ES-I3 (cell line): ENCODE results near the gene R3HDM2.

ENCODE experiments used
- H3K36me3 ChIP-seq: 2 replicates; pipeline ENCODE4 v1.6.1; 2013; ENCODE audit warnings: mild to moderate bottlenecking, low read length, control low read depth, moderate library complexity; ENCODE audit not compliant: insufficient read depth
- H3K4me1 ChIP-seq: 2 replicates; pipeline ENCODE4 v1.6.1; 2013; ENCODE audit warnings: mild to moderate bottlenecking, control low read depth, low read length; ENCODE audit not compliant: insufficient read depth
- H3K9ac ChIP-seq: 2 replicates; pipeline ENCODE4 v1.6.1; 2013; ENCODE audit warnings: low read depth, mild to moderate bottlenecking, low read length, moderate library complexity
- H3K9me3 ChIP-seq: 2 replicates; pipeline ENCODE4 v1.6.1; 2013; ENCODE audit warnings: mild to moderate bottlenecking, low read length, moderate library complexity; ENCODE audit not compliant: control insufficient read depth, insufficient read depth

Gene R3HDM2

DNA sequence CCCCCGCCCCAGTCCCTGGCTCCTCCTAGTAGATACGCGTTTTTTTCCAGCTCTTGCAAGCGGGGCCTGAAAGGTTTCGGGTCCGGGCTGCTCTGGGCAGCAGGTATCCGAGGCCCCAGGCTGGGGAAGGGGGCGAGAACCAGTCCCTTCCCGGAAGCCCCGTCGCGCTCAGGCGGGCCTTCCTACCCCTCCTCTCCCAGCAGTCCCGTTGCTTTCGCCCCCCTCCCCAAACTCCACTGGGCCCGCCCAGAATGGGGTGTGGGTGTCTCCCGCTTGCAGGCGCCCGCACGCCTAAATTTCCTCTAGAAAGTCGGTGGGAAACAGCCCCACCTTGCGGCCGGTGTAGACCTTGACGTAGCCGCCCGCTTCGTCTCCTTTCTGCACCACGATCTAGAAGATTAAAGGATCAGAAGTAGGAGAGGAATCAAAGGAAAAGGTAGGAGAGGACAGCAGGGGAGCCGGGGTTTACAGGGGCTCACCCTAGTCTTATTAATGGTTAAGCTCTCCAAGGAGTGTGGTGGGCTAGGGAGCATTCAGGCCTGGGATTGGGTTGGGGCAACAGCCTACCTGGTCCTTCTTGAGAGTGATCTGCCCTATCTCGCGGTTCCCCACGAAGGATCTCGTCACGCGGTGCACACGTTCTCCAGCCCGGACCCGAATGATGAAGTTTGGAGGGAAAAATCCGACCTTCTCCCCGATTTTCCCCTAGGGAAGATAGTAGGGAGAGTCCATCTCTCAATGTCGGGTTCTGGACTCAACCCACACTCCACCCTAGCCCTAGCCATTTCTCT lies 187.1 kb downstream of the R3HDM2 start:
- peaks cover 25% of the 10 kb centered on the region; the same call in 1 of the 2 replicates for H3K4me1 ChIP-seq
- no peaks in the 10 kb centered on the region for H3K9me3 ChIP-seq
- peak overlapping the region; percentile 62; the same call in 1 of the 2 replicates for H3K9ac ChIP-seq
- H3K36me3 ChIP-seq = no peaks in the 10 kb centered on the region

DNA sequence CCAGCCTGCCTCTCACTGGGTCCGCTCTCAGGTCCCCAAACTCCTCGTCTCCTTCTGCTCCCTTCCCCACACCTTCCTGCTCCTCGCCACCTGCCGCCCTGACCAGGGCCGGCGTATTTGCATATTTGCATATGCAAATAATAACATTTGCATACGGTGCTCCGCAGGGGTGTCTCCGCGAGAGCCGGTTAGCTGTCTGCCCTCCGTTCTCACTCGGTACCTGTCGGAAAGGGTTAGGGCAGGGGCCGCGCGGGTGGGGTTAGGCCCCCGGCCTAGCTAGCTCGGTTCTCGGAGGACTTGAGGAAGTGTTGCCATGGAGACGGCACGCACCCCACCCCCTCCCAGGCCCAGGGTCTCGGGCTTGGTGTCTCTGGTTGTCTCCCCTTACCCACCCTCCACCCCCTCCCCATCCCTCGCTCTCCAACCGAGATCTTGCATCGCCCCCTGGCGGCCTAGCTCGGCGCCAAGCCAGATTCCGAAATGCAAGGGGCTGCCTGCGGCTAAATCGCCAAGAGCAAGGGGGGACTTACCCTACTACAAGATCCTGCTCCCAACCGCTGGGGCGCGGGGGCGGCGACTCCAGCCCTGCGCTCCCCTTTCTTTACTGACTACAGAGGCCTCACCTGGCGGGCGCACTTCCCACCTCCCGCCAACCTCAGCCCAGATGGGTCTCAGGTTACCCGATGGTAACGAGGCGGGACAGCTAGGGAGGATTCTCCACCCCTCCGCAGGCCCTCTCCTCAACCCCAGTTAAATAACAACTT lies 188.0 kb downstream of the R3HDM2 start:
- H3K9ac ChIP-seq = peak overlapping the region; percentile 62; the same call in 1 of the 2 replicates

DNA sequence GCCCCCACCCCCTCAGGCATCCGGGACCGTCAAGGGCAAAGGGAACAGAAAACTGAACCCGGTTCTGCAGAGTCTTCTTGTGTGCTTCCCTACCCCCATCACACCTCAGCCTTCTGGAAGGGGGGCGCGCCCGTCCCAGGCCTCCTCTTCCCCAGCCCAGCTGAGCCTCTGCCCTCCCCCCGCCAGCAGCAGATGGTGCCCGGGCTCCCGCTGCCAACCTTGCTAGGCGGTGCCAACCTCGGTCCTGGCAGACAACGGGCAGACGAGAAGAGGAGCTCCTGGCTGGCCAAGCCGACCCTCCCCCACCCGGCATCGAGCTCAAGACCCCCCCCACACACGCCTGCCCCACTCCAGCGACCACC lies 188.5 kb downstream of the R3HDM2 start:
- no peak overlapping the region for H3K9ac ChIP-seq
- no peaks in the 10 kb centered on the region for H3K36me3 ChIP-seq
- no peaks in the 10 kb centered on the region for H3K9me3 ChIP-seq
- peaks cover 30% of the 10 kb centered on the region for H3K4me1 ChIP-seq

More for the DNA sequence above, 188.0 kb downstream of the R3HDM2 start:
- no peaks in the 10 kb centered on the region for H3K9me3 ChIP-seq
- H3K36me3 ChIP-seq = no peaks in the 10 kb centered on the region
- H3K4me1 ChIP-seq = peaks cover 25% of the 10 kb centered on the region; the same call in 1 of the 2 replicates

DNA sequence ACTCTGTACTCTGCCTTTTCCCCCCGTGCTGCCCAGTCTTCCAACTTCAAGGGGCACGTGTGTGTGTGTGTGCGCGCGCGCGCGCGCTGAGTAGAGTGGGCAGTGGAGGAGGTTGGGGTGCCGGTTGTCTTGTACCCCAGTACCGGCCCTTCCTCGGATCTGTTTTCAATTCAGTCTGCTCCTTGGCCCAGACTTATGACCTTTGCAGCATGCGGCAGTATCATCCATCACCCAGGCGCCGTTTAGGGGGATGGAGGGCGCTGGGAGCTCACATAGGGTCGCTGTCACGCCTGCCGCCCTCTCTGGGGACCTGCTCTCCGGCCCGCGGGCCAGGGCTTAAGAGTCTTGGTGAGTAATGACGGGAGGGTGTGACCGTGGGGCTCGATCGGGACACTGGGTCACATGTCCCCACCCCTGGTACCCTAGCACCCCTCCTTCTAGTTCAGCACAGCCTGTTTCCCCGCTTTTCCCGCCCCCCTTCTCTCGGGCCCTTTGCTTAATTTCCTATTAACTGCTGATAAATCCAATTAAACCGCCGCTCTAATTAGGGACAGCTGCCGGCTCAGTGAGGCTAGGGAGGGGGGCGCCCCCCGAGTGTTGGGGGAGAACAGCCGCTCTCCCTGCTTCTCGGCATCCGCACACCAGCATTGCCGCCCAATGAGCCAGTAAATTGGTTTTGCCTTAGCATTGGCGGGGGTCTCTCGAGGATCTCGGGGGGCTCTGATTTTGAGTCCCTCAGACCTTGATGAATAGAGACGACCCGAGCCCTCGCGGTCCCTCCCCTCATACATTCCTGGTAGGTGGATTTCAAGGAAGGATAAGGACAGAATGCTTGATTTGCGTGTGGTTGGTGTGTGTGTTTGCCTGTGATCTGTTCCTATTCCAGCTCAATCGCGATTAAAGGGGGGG lies 189.2 kb downstream of the R3HDM2 start:
- Histone ChIP-seq H3K9me3 (no peaks in the 10 kb centered on the region), H3K4me1 (peaks cover 30% of the 10 kb centered on the region), H3K36me3 (no peaks in the 10 kb centered on the region), H3K9ac (no peak overlapping the region)

DNA sequence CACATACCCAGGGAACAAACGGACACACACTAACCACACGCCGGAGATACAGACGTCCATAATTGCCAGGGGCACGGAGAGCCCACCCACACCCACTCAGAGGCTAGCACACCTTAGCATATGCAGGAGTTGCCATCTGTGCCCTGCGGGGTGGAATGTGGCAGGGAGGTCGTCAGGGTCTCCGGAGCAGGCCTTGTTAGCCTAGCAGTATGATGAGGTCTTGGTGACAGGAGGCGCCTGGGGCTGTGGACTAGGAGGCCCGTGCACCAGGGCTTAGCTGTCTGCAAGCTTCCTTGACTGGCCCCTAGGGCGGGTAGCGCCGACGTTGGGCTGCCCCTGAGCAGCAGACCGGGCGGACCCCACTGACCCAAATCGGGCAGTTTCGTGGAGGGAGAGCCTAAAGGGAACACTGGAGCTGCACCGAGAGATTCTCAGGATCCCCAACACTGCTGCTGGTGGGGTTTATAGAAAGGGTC lies 189.9 kb downstream of the R3HDM2 start:
- Histone ChIP-seq H3K9me3 (no peaks in the 10 kb centered on the region), H3K36me3 (no peaks in the 10 kb centered on the region), H3K9ac (peak overlapping the region; percentile 51; the same call in 1 of the 2 replicates), H3K4me1 (peaks cover 29% of the 10 kb centered on the region)

DNA sequence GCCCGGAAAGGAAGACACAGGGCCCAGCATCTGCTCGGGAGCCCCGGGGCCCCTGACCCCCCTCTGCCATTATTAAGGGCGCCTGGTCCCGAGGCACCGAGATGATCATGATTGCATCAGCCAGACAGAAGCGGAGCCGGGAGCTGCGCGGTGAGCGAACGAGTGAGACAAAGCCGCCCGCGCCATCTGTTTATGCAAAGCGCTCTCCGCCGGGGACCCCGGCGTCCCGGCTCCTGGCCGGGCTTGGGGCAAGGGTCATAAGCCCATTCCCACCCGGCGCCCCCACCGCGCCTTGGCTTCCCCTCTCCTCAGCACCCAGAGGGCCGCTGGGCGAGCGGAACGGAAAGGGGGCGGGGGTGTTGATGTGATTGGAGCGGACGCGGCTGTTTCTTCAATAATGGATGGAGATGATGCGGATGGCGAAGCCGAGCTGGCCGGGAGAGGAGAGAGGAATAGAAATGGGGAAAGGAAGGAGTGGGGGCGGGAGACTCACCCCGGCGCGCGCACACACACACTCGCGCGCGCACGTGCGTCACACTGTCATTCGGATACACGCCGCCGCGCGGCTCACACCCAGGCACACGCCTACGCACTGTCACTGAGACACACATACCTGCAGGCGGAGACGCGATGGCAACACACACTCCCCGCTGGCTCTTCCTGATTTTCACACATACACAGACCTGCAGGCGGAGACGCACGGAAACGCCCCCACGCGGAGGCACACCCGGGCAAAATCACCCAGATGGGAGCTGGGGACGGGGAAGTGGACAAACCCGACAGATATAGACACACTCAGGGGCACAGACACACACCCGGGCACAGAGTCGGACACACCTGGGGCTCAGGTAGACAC lies 190.5 kb downstream of the R3HDM2 start:
- Histone ChIP-seq H3K9ac (peak overlapping the region; percentile 51), H3K36me3 (no peaks in the 10 kb centered on the region), H3K9me3 (no peaks in the 10 kb centered on the region), H3K4me1 (peaks cover 29% of the 10 kb centered on the region)

DNA sequence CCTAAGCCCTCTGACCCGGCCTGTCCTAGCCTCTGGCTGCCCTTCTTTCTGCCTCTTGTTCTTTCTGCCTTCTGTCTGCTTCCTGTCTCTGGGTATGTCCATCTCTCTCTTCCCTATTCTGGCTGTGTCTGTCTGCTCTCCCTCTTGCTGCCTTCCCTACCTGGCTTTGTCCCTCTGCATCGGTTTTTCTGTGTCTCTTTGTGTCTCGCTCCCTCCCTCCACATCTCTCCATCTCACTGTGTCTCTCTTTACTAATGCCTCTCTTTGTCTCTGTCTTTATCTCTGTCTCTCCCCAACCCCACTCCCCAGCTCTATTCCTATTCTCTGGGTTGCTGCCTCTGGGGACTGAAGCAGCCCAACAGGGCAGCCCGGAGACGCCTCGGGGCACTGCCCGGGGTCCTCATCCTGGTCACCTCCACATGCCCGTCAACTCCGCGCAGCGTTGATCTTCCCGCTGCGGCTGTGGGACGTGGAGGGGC lies 191.2 kb downstream of the R3HDM2 start:
- H3K36me3 ChIP-seq = no peaks in the 10 kb centered on the region
- H3K9ac ChIP-seq = peak overlapping the region; percentile 51
- H3K9me3 ChIP-seq = no peaks in the 10 kb centered on the region
- peaks cover 24% of the 10 kb centered on the region for H3K4me1 ChIP-seq

DNA sequence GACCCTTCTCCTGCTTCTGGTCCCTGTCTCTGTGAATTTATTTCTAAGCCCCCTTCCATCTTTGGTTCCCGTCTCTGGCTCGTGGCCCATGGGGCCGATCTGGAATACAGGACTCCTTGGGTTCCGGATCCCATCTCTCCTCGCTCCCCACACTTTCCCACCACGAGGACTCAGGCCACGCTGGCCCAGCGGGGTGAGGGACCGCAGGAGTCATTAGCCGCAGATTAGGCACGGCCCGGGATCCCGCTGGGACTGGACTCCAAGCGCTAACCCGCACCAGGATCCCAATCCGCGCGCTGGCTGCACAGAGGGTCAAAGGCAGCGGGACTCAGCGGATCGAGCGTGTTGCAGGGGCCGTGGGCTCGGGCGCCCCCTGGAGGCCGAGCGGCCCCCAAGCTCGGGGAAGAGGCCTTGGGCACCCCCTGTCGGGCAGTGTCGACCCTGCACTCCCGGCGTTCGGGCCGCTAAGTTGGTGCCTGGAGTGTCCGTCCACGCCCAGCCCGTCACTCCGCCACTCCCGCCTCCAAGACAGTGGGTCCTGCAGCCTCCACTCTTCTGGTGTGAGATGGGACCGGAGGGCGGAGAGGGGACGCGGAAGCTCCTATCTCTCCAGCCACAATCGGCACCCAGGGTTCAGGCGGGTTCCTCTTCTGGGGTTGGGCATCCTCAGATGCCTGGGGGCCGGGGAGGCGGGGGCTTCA lies 191.8 kb downstream of the R3HDM2 start:
- H3K36me3 ChIP-seq = 0 out of 2 replicates have a peak, but pooled peaks cover 1% of the 10 kb centered on the region
- peak overlapping the region; percentile 51 for H3K9ac ChIP-seq

DNA sequence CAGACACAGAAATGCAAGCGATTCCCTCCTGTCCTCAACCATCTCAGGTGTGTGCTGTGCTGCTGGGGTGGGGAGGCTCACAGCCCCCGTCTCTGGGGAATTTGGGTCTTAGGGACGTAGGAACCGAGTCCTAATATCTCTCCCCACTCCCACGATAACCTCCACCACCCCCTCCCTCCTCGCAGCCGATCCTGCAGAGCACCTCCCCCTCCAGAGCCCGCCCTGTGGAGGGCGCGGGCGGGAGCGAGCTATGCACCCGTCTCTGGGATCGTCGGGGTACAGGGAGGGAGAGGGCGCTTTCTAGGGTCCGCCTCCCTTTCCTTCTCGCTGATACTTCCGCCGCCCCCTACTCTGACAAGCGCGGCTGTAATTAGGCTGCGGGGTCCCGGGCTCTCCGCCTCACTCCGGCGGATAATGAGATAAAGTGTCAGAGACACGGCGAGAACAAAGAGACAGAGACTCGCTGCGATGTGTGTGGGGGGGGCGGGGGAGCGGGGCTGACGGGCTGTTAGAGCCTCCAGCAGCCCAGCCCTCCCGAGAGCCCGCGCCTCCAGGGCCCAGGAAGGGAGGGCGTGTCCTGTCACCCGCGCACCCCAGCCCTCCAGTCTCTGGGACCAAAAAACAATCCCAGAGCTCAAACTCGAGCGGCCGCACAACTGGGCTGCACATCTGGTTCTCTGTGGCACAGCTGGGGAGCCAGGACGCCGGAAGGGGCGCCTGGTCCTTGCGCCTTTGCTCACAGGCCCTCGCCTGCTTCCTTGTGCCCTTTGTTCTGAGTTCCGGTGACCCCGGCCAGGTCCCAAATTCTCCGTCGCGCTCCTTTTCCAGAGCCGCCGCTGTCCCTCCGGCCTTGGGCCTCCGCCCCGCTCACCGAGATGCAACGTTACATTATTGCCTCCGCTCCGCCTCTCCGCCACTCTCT lies 192.7 kb downstream of the R3HDM2 start:
- 0 out of 2 replicates have a peak, but pooled peaks cover 6% of the 10 kb centered on the region for H3K36me3 ChIP-seq
- peaks cover 23% of the 10 kb centered on the region for H3K4me1 ChIP-seq
- H3K9ac ChIP-seq = peak overlapping the region; percentile 51
- no peaks in the 10 kb centered on the region for H3K9me3 ChIP-seq

More for the DNA sequence above, 191.8 kb downstream of the R3HDM2 start:
- Histone ChIP-seq H3K4me1 (peaks cover 23% of the 10 kb centered on the region), H3K9me3 (no peaks in the 10 kb centered on the region)

DNA sequence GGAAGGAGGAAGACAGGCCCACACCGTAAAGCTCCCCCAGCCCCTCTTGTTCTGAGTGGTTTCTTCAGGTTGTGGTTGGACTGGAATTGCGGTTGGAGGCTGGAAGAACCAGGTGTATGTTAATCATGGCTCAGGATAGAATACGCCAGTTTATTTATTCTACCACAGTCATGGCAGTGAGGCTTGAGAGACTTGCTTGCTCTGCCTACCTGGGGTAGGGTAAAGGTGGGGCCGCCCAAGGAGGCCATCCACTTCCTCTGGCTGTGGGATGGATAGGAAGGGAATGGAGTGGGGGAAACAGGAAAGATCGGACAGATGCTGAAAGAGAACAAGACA lies 193.3 kb downstream of the R3HDM2 start:
- Histone ChIP-seq H3K4me1 (peaks cover 23% of the 10 kb centered on the region), H3K9me3 (no peaks in the 10 kb centered on the region), H3K36me3 (0 out of 2 replicates have a peak, but pooled peaks cover 6% of the 10 kb centered on the region), H3K9ac (peak overlapping the region; percentile 51; the same call in 1 of the 2 replicates)

DNA sequence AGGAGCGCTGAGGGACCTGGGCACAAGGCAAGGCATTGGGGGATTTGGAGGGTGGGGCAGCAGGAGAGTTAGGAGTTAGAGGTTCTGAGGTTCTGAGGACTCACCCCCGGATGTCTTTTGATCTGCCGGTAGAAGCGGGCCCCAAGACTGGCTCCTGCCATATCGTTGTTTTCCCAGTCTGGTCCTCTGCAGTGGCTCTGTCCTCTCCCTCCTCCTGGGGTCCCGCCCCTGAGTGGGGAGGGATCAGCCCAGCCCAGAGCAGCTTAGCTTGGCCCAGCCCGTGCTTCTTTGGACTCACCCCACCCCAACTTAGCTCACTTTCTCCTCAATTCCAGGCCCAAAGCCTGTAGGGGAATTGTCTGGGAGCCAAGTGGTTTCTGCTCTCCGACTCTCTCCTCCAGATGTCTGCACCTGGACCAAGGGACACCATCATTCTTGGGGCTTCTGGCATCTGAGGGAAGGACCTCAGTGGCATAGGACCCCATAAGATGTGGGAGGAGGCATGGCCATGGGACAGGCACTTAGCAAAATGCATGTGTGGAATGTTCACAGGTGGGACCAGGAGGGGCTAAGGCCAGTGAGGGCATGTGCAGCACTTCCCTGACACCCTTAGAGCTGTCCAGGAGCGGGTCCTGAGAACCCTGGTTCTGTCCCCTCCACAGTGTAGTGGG lies 193.8 kb downstream of the R3HDM2 start:
- Histone ChIP-seq H3K9me3 (no peaks in the 10 kb centered on the region), H3K36me3 (peaks cover 7% of the 10 kb centered on the region; the same call in 1 of the 2 replicates), H3K4me1 (peaks cover 20% of the 10 kb centered on the region), H3K9ac (no peak overlapping the region)
